LNCaP clone FGC (cell line): ENCODE data around the gene USP9X.

Source experiments
- DNase-seq: peaks from one replicate; pipeline ENCODE4 v3.0.0-alpha.2; 2011; ENCODE audit warnings: low read depth
- H3K4me3 ChIP-seq: 2 replicates; pipeline ENCODE4 v1.5.1; 2011; ENCODE audit warnings: mild to moderate bottlenecking, low read depth, low read length, control low read depth
- TF ChIP-seq, protein P1 (sequence below): IDR thresholded peaks from 2 replicates; pipeline ENCODE4 v1.5.1; 2012; ENCODE audit warnings: mild to moderate bottlenecking; ENCODE audit not compliant: control insufficient read depth, insufficient read depth; ENCODE audit errors: extremely low read depth

USP9X gene, protein sequence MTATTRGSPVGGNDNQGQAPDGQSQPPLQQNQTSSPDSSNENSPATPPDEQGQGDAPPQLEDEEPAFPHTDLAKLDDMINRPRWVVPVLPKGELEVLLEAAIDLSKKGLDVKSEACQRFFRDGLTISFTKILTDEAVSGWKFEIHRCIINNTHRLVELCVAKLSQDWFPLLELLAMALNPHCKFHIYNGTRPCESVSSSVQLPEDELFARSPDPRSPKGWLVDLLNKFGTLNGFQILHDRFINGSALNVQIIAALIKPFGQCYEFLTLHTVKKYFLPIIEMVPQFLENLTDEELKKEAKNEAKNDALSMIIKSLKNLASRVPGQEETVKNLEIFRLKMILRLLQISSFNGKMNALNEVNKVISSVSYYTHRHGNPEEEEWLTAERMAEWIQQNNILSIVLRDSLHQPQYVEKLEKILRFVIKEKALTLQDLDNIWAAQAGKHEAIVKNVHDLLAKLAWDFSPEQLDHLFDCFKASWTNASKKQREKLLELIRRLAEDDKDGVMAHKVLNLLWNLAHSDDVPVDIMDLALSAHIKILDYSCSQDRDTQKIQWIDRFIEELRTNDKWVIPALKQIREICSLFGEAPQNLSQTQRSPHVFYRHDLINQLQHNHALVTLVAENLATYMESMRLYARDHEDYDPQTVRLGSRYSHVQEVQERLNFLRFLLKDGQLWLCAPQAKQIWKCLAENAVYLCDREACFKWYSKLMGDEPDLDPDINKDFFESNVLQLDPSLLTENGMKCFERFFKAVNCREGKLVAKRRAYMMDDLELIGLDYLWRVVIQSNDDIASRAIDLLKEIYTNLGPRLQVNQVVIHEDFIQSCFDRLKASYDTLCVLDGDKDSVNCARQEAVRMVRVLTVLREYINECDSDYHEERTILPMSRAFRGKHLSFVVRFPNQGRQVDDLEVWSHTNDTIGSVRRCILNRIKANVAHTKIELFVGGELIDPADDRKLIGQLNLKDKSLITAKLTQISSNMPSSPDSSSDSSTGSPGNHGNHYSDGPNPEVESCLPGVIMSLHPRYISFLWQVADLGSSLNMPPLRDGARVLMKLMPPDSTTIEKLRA (N-terminal part only)

DNA sequence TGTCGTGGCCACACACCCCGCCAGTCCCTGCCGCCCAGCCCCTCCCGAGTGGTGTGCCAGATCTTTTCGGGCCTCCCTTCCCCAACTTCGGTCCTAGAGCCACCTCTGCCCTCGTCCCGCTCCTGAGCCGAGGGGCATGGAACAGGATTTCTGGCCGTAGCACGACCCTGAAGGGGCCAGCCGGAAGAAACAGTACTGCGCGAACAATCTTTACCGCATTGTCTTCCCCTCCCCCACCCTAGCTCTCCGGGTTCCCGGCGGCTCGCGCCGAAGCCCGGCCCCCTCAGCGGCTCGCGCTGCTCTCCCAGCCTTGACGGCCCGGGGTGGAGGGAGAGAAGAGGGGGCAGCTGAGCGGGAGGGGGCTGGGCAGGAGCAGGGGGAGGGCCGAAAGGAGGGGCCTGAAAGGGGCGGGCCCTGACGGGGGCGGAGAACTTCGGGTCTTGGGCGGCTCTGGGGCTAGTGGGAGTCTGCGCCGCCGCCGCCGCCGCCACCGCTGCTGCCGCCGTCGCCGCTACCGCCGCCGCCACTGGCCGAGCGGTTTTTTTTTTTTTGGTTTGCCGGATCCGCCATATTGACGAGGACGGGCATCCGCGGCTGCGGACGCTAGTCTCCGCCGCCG is at the start of gene USP9X:
USP9X (plus strand) TSS at position 553 of the 619 bp plus-strand sequence. CDS start 38,184 bp downstream, outside the sequence.
- peak within 1 kb of the TSS; percentile 77 for H3K4me3 ChIP-seq
- no peak for DNase-seq
- TF ChIP-seq, protein P1, sequence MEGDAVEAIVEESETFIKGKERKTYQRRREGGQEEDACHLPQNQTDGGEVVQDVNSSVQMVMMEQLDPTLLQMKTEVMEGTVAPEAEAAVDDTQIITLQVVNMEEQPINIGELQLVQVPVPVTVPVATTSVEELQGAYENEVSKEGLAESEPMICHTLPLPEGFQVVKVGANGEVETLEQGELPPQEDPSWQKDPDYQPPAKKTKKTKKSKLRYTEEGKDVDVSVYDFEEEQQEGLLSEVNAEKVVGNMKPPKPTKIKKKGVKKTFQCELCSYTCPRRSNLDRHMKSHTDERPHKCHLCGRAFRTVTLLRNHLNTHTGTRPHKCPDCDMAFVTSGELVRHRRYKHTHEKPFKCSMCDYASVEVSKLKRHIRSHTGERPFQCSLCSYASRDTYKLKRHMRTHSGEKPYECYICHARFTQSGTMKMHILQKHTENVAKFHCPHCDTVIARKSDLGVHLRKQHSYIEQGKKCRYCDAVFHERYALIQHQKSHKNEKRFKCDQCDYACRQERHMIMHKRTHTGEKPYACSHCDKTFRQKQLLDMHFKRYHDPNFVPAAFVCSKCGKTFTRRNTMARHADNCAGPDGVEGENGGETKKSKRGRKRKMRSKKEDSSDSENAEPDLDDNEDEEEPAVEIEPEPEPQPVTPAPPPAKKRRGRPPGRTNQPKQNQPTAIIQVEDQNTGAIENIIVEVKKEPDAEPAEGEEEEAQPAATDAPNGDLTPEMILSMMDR = no peak

DNA sequence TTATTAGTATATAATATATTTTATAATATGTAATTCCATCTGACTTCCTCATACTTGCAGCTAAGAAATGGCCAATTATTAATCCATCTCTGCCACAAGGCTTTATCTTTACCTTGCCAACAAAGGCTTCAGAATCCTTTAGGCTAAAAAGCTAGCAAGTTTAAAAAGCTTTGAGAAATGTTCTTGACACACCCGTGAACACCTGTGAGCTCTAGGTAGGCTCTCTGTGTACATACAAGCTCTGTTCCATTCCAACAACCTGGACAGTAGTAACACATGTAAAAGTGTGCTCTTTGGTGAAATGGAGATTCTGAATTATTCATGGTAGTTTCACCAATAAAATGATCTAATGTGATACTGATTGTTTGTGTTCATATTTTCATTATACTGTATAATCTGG is 49.7 kb upstream of the USP9X start:
- no peak overlapping the region for H3K4me3 ChIP-seq
- TF ChIP-seq, protein P1 = no peak
- no peak for DNase-seq

DNA sequence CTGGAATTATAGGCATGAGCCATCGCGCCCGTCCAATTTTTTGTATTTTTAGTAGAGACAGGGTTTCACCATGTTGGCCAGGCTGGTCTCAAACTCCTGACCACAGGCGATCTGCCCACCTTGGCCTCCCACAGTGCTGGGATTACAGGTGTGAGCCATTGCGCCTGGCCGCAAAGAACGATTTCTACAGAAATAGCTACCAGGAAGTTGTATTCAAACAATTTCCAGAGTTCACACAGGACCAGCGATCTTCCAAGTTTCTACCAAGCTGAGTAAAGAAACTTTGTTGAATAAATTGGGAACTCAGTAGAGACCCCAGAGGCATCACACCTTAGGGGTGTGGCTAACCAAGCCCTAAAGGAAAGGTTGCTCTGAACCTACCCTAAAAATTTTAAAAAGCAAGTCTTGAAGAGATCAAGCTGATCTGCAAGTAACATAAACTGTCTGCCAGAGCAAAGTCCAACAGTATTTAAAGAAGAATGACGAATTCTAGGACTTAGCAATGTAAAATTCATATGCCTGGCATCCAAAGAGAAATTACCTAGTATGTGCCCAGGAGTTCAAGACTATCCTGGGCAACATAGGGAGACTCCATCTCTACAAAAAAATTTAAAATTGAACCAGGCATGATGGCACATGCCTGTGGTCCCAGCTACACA is 48.4 kb upstream of the USP9X start:
- no peak for DNase-seq
- TF ChIP-seq, protein P1 = no peak
- H3K4me3 ChIP-seq = no peak overlapping the region

DNA sequence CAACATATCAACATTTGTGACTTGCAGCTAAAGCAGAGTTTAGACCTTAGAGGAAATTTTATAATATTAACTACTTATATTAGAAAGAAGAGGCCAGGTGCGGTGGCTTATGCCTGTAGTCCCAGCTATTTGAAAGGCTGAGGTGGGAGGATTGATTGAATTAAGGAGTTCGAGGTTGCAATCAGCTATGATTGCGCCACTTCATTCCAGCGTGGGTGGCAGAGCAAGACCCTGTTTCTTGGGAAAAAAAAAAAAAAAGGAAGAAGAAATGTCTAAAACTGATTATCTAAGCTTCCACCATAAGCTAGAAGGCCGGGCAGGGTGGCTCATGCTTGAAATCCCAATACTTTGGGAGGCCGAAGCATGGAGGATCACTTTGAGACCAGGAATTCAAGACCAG is 42.0 kb upstream of the USP9X start:
- DNase-seq = no peak
- no peak overlapping the region for H3K4me3 ChIP-seq
- TF ChIP-seq, protein P1 = no peak

DNA sequence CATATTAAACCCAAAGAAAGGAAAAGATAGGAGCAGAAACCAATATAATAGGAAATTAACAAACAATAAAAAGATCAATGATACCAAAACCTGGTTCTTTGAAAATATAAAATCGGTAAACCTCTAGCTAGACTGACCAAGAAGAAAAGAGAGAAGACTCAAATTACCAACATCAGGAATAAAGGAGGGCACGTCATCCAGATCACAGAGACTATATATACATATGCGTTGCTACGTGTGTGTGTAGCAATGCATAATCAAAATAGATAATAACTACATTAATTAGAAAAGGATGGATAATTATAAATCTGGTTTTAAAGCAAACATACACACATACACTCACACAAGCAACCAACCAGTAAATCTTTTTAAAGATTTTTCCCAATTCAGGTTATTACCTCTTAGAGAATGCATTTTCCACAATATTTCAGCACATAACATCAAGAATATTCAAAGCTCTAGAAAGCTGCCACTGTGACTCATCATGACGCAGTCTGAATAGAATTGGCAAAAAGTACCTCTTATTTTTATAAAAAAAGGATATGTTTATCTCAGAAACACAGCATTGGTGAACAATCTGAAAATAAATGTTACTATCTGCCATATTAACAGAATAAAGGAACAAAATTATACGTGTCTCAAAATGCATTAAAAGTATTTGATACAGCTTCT is 41.4 kb upstream of the USP9X start:
- no peak for DNase-seq
- TF ChIP-seq, protein P1 = no peak
- H3K4me3 ChIP-seq = no peak overlapping the region
